HG02970 (cell line): ENCODE data around the gene TMEM63B.
"Not testable (repeated sequence)": the region's sequence is repeated elsewhere in the genome, so short reads cannot be mapped to it uniquely, and the experiment has no call there.

Experiments used
- ATAC-seq: cut with Tn5 transposase; IDR thresholded peaks from one replicate; pipeline ENCODE4 v1.9.1; 2021; ENCODE audit warnings: mild to moderate bottlenecking, moderate library complexity, moderate number of reproducible peaks; ENCODE audit not compliant: unreplicated experiment, low FRiP score

TMEM63B gene

GRCh38 chr6:44138717-44139350 is 11.5 kb downstream of the TMEM63B start:
- no peak for ATAC-seq

GRCh38 chr6:44139351-44139743 is 12.0 kb downstream of the TMEM63B start:
- ATAC-seq = no peak

- no peak for ATAC-seq
These were observed 15.5 kb downstream of the TMEM63B start for GRCh38 chr6:44142835-44143234.

- ATAC-seq = no peak
These were observed 16.4 kb downstream of the TMEM63B start for GRCh38 chr6:44143731-44144130.

- not testable (repeated sequence) for ATAC-seq
These were observed 17.2 kb downstream of the TMEM63B start for GRCh38 chr6:44144536-44144935.

GRCh38 chr6:44145839-44146238 is 18.5 kb downstream of the TMEM63B start:
- ATAC-seq = no peak

GRCh38 chr6:44146685-44147084 is 19.3 kb downstream of the TMEM63B start:
- ATAC-seq = no peak

GRCh38 chr6:44147256-44147655 is 19.9 kb downstream of the TMEM63B start:
- no peak for ATAC-seq

- no peak for ATAC-seq
These were observed 21.0 kb downstream of the TMEM63B start for GRCh38 chr6:44148306-44148705.

GRCh38 chr6:44149369-44150012 is 22.1 kb downstream of the TMEM63B start:
- ATAC-seq = no peak

- ATAC-seq = no peak
These were observed 23.1 kb downstream of the TMEM63B start for GRCh38 chr6:44150317-44150917.

- ATAC-seq = no peak
These were observed 24.2 kb downstream of the TMEM63B start for GRCh38 chr6:44151348-44152108.

- no peak for ATAC-seq
These were observed 24.7 kb downstream of the TMEM63B start for GRCh38 chr6:44152109-44152461.

- no peak for ATAC-seq
These were observed 25.2 kb downstream of the TMEM63B start for GRCh38 chr6:44152533-44152932.

GRCh38 chr6:44154067-44154466 is 26.7 kb downstream of the TMEM63B start:
- no peak for ATAC-seq

- ATAC-seq = no peak
These were observed 29.3 kb downstream of the TMEM63B start for GRCh38 chr6:44156494-44157151.

GRCh38 chr6:44157152-44157521 is 29.8 kb downstream of the TMEM63B start:
- ATAC-seq = no peak

GRCh38 chr6:44158770-44159228 is 31.4 kb downstream of the TMEM63B start, which contains the start of gene CAPN11:
Gene CAPN11 (plus strand): TSS chr6:44158820. CDS start chr6:44158849, 29 bp downstream.
- ATAC-seq = no peak

GRCh38 chr6:44161997-44162338 is 34.6 kb downstream of the TMEM63B start:
- no peak for ATAC-seq

- no peak for ATAC-seq
These were observed 35.7 kb downstream of the TMEM63B start for GRCh38 chr6:44162876-44163625.
